GM12878 (cell line): ENCODE measurements around the gene MAML2. TPM values are rescaled to one million over a fixed set of nuclear protein-coding genes. Genes with fewer than 3 reads are reported as not detected.

Source experiments
- BCL11A ChIP-seq: IDR thresholded peaks from 2 replicates; pipeline ENCODE4 v1.6.1; 2011; ENCODE audit warnings: low read depth, low read length
- BHLHE40 ChIP-seq, 2 experiments: fragments of 450-650 bp in 1 of 2; IDR thresholded peaks; 2 replicates each; pipeline ENCODE4 v1.6.1; 2011 to 2017; ENCODE audit warnings: low read depth in 2 of 2, borderline replicate concordance in 1 of 2, improper control_type of control experiment in 1 of 2, low read length in 1 of 2, mild to moderate bottlenecking in 1 of 2
- CBX5 ChIP-seq: sonication (generic); IDR thresholded peaks from 2 replicates; pipeline ENCODE4 v1.6.1; 2016; ENCODE audit warnings: low read depth, moderate library complexity, mild to moderate bottlenecking, inconsistent platforms
- CEBPB ChIP-seq, 2 experiments: fragments of 150-350 bp in 1 of 2; IDR thresholded peaks; 2 replicates each; pipeline ENCODE4 v1.6.1; 2012 to 2014; ENCODE audit warnings: low read depth in 2 of 2, low read length in 2 of 2, borderline replicate concordance in 1 of 2, inconsistent platforms in 1 of 2
- CHD2 ChIP-seq: IDR thresholded peaks from 2 replicates; pipeline ENCODE4 v1.6.1; 2011; ENCODE audit warnings: low read depth, low read length, improper control_type of control experiment, borderline replicate concordance
- CREM ChIP-seq: IDR thresholded peaks from 2 replicates; pipeline ENCODE4 v1.6.1; 2014; ENCODE audit warnings: antibody characterized with exemption, low read depth
- EGR1 ChIP-seq, 2 experiments: IDR thresholded peaks; 1 replicate in 1 of 2; 2 replicates in 1 of 2; pipeline ENCODE4 v1.6.1; 2011 to 2012; ENCODE audit warnings: low read depth in 2 of 2, low read length in 2 of 2, borderline replicate concordance in 1 of 2, mild to moderate bottlenecking in 1 of 2, moderate library complexity in 1 of 2
- EP300 ChIP-seq, 2 experiments: fragments of 150-350 bp in 1 of 2; IDR thresholded peaks; 2 replicates each; pipeline ENCODE4 v1.6.1; 2011 to 2012; ENCODE audit warnings: low read depth in 2 of 2, low read length in 2 of 2, borderline replicate concordance in 1 of 2, improper control_type of control experiment in 1 of 2, inconsistent platforms in 1 of 2; ENCODE audit not compliant: control insufficient read depth in 1 of 2
- FOXM1 ChIP-seq: IDR thresholded peaks from 2 replicates; pipeline ENCODE4 v1.6.1; 2012; ENCODE audit warnings: low read depth, mild to moderate bottlenecking, inconsistent platforms, low read length, moderate library complexity
- IKZF1 ChIP-seq: fragments of 450-650 bp; conservative IDR thresholded peaks from 2 replicates; pipeline ENCODE4 v1.6.1; 2017; ENCODE audit warnings: antibody characterized with exemption, mild to moderate bottlenecking
- IKZF2 ChIP-seq, 2 experiments: fragments of 450-650 bp; IDR thresholded peaks; 2 replicates each; pipeline ENCODE4 v1.6.1; 2017; ENCODE audit warnings: mild to moderate bottlenecking in 2 of 2, moderate library complexity in 2 of 2
- IRF4 ChIP-seq: IDR thresholded peaks from 2 replicates; pipeline ENCODE4 v1.6.1; 2011; ENCODE audit warnings: low read depth, low read length
- MEF2B ChIP-seq: fragments of 450-650 bp; IDR thresholded peaks from 2 replicates; pipeline ENCODE4 v1.6.1; 2018; ENCODE audit warnings: mild to moderate bottlenecking, moderate library complexity; ENCODE audit not compliant: partially characterized antibody, poor library complexity, severe bottlenecking
- MTA2 ChIP-seq: fragments of 450-650 bp; IDR thresholded peaks from 2 replicates; pipeline ENCODE4 v1.6.1; 2016; ENCODE audit warnings: low read depth, mild to moderate bottlenecking, moderate library complexity
- NFXL1 ChIP-seq: fragments of 450-650 bp; IDR thresholded peaks from 2 replicates; pipeline ENCODE4 v1.6.1; 2017; ENCODE audit warnings: antibody characterized with exemption, mild to moderate bottlenecking, borderline replicate concordance
- POLR2AphosphoS2 ChIP-seq: IDR thresholded peaks from 2 replicates; pipeline ENCODE4 v1.6.1; 2011; ENCODE audit warnings: low read depth, mild to moderate bottlenecking, low read length, improper control_type of control experiment, moderate library complexity
- RBBP5 ChIP-seq: fragments of 200-600 bp; sonication (generic); conservative IDR thresholded peaks from 2 replicates; pipeline ENCODE4 v1.6.1; 2016
- SMAD5 ChIP-seq: IDR thresholded peaks from 2 replicates; pipeline ENCODE4 v1.6.1; 2016; ENCODE audit warnings: antibody characterized with exemption, low read depth
- SP1 ChIP-seq: IDR thresholded peaks from one replicate; pipeline ENCODE4 v1.6.1; 2011; ENCODE audit warnings: low read depth, low read length
- SREBF1 ChIP-seq: IDR thresholded peaks from 2 replicates; pipeline ENCODE4 v1.6.1; 2012; ENCODE audit warnings: mild to moderate bottlenecking, low read length
- SREBF2 ChIP-seq: IDR thresholded peaks from 2 replicates; pipeline ENCODE4 v1.6.1; 2012; ENCODE audit warnings: mild to moderate bottlenecking, low read length
- ZNF207 ChIP-seq: fragments of 450-650 bp; IDR thresholded peaks from 2 replicates; pipeline ENCODE4 v1.6.1; 2014; ENCODE audit warnings: antibody characterized with exemption, mild to moderate bottlenecking, borderline replicate concordance
- ZSCAN29 ChIP-seq: fragments of 450-650 bp; IDR thresholded peaks from 2 replicates; pipeline ENCODE4 v1.6.1; 2017; ENCODE audit warnings: mild to moderate bottlenecking, moderate library complexity
- polyA plus RNA-seq, 11 experiments: library from polyadenylated mRNA; depleted of rRNA in 4 of 11; unstranded in 6 of 11; stranded (reverse) in 5 of 11; fragments of >200 nt; fragmentation: Nextera tagmentation in 4 of 11; fragmentation: Illumina TruSeq in 1 of 11; extraction: Ambion mirVana in 4 of 11; extraction: Trizol in 1 of 11; gene quantifications; 1 replicate in 1 of 11; 2 replicates in 10 of 11; pipeline versions ENCODE4 v1.2.1 to v1.2.3, GENCODE V29; 2011 to 2016; ENCODE audit warnings: inconsistent platforms in 2 of 11, missing spikeins in 2 of 11, low read depth in 1 of 11
- total RNA-seq, 4 experiments: library from RNA; depleted of rRNA in 3 of 4; stranded (reverse); fragments of >200 nt in 3 of 4; fragmentation: Illumina TruSeq in 1 of 4; extraction: Trizol in 1 of 4; gene quantifications; 2 replicates each; pipeline versions ENCODE4 v1.2.1 to v1.2.3, GENCODE V29; 2013 to 2021
- TF ChIP-seq, protein P1 (sequence below): fragments of 450-650 bp; IDR thresholded peaks from 2 replicates; pipeline ENCODE4 v1.6.1; 2017; ENCODE audit warnings: low read depth, mild to moderate bottlenecking, moderate library complexity
- TF ChIP-seq, protein P2 (sequence below): fragments of 450-650 bp; IDR thresholded peaks from 2 replicates; pipeline ENCODE4 v1.6.1; 2016; ENCODE audit warnings: mild to moderate bottlenecking

The MAML2 gene
- total and polyA plus RNA-seq, 10 of the 15 experiments (the other 5 are each of a cell fraction or from before 2014, with no cell fraction given): 2.5 to 15.1 (median 12.0) TPM

DNA sequence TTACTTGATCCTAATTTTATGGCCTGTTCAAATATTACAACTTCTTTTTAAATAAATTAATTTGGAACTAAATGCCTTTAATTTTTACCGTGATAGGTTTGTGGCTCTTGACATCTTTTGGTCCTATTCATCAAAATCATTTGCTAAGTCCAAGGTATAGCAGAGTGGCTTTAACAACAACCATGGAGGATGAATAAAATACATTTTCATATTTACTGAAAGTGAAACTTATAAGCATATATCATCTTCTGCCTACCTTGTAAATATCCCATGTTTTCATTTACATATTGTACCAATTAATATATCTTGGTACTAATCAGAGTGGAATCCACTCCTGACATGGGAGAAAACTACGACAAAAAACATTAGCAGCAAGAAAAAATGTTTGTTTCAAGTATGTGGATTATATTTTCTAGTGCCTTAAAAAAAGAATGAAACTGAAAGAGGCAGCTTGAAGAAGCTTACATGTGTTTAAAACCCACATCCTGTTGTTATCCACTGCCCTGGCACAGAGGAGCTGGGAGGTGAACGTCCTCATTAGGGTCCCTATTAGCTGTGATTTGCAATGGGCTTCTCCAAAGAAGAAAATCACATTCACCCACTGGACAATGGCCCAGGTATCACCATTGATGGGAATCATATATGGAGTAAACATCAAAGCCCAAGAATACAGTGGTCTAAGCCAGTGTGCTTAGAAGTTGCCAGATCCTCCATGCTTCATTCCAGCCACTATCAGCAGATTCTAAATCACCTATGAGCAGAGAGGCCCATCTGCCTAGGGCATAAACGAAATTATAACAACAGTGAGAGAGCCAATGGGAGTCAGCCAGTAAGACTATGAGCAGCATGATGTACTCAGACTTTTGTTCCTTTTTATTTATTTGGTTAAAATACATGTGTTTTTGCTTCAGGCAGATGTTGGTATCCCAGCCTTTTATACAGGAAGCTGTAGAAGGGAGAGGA lies 84.7 kb downstream of the MAML2 start (continued):
- TF ChIP-seq, protein P1, sequence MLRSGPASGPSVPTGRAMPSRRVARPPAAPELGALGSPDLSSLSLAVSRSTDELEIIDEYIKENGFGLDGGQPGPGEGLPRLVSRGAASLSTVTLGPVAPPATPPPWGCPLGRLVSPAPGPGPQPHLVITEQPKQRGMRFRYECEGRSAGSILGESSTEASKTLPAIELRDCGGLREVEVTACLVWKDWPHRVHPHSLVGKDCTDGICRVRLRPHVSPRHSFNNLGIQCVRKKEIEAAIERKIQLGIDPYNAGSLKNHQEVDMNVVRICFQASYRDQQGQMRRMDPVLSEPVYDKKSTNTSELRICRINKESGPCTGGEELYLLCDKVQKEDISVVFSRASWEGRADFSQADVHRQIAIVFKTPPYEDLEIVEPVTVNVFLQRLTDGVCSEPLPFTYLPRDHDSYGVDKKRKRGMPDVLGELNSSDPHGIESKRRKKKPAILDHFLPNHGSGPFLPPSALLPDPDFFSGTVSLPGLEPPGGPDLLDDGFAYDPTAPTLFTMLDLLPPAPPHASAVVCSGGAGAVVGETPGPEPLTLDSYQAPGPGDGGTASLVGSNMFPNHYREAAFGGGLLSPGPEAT: peak; percentile 63; the same call in 1 of the 2 replicates
- TF ChIP-seq MEF2B (peak; percentile 19), EGR1 (IDR thresholded peaks at IDR 0.05; ENCODE audit: borderline replicate concordance in 1 of 2, low read depth in 2 of 2, low read length in 2 of 2) (no peak), IKZF1 (peak; percentile 82), FOXM1 (peak; percentile 48; the same call in 1 of the 2 replicates), SREBF2 (no peak), CBX5 (no peak), NFXL1 (no peak), MTA2 (peak; percentile 81), IKZF2 (IDR thresholded peaks at IDR 0.05) (peak; percentile 83 to 87), CREM (peak; percentile 44; the same call in 1 of the 2 replicates), IRF4 (peak; percentile 55; the same call in 1 of the 2 replicates), ZNF207 (no peak), EP300 (IDR thresholded peaks at IDR 0.05; ENCODE audit: borderline replicate concordance in 1 of 2, control insufficient read depth in 1 of 2, low read depth in 2 of 2, low read length in 2 of 2) (peak in 1 of 2 experiments; percentile 70; a peak in 2 of 4 replicates), ZSCAN29 (no peak), CHD2 (peak; percentile 34; the same call in 1 of the 2 replicates), BCL11A (peak; percentile 63; the same call in 1 of the 2 replicates), RBBP5 (no peak), CEBPB (IDR thresholded peaks at IDR 0.05; ENCODE audit: borderline replicate concordance in 1 of 2, low read depth in 2 of 2, low read length in 2 of 2) (peak in 1 of 2 experiments; percentile 30; a peak in 1 of 4 replicates), SREBF1 (no peak), POLR2AphosphoS2 (no peak), BHLHE40 (IDR thresholded peaks at IDR 0.05; ENCODE audit: borderline replicate concordance in 1 of 2, low read depth in 2 of 2, low read length in 1 of 2) (peak in 1 of 2 experiments; percentile 15; a peak in 1 of 4 replicates), SMAD5 (no peak), SP1 (no peak)
- TF ChIP-seq, protein P2, sequence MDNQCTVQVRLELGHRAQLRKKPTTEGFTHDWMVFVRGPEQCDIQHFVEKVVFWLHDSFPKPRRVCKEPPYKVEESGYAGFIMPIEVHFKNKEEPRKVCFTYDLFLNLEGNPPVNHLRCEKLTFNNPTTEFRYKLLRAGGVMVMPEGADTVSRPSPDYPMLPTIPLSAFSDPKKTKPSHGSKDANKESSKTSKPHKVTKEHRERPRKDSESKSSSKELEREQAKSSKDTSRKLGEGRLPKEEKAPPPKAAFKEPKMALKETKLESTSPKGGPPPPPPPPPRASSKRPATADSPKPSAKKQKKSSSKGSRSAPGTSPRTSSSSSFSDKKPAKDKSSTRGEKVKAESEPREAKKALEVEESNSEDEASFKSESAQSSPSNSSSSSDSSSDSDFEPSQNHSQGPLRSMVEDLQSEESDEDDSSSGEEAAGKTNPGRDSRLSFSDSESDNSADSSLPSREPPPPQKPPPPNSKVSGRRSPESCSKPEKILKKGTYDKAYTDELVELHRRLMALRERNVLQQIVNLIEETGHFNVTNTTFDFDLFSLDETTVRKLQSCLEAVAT: peak; percentile 36; the same call in 1 of the 2 replicates
